SK-N-SH (cell line): ENCODE data around the gene MANEAL. TPM values are rescaled to one million over a fixed set of nuclear protein-coding genes. Genes with fewer than 3 reads are reported as not detected.

Source experiments
- CTCF ChIA-PET: fragments of 300-600, 350-600 bp; formaldehyde crosslinking; extraction: SDS; loops from one replicate; lab custom pipeline; 2021; lab: Yijun Ruan, JAX
- POLR2A ChIA-PET: fragments of 350-600 bp; sonication (Branson Sonifier 250); formaldehyde crosslinking; extraction: SDS; loops from one replicate; lab custom pipeline; 2020; ENCODE audit warnings: antibody characterized with exemption, inconsistent platforms; lab: Yijun Ruan, JAX
- DNase-seq: peaks from one replicate; pipeline ENCODE4 v3.0.0; 2012
- H2AFZ ChIP-seq: fragments of 200-600 bp; sonication (generic); 2 replicates; pipeline ENCODE4 v1.8.1; 2016; ENCODE audit warnings: antibody characterized with exemption, mild to moderate bottlenecking, low read depth
- H3F3A ChIP-seq: fragments of 200-600 bp; sonication (generic); replicated peaks from 2 replicates; pipeline ENCODE3; 2016; ENCODE audit warnings: antibody characterized with exemption, mild to moderate bottlenecking; ENCODE audit not compliant: insufficient read depth
- H3K27ac ChIP-seq, 2 experiments: fragments of 200-500 bp in 1 of 2; fragments of 200-600 bp in 1 of 2; sonication (Bioruptor generic) in 1 of 2; sonication (generic), shearing (Covaris generic) in 1 of 2; 2 replicates each; pipeline versions ENCODE4 v1.5.1 to v1.6.1; 2014 to 2016; ENCODE audit warnings: low read depth in 2 of 2, inconsistent platforms in 1 of 2, low read length in 1 of 2, mild to moderate bottlenecking in 1 of 2, mixed read lengths in 1 of 2
- H3K27me3 ChIP-seq: fragments of 200-600 bp; sonication (generic), shearing (Covaris generic); 2 replicates; pipeline ENCODE4 v1.6.1; 2016; ENCODE audit warnings: mixed run types; ENCODE audit not compliant: insufficient read depth
- H3K36me3 ChIP-seq, 2 experiments: fragments of 200-500 bp in 1 of 2; fragments of 200-600 bp in 1 of 2; sonication (Bioruptor generic) in 1 of 2; sonication (generic) in 1 of 2; replicated peaks in 1 of 2; 2 replicates each; pipeline versions ENCODE3 to v1.5.1; 2014 to 2016; ENCODE audit warnings: low read length in 1 of 2, mild to moderate bottlenecking in 1 of 2; ENCODE audit not compliant: insufficient read depth in 2 of 2, control insufficient read depth in 1 of 2
- H3K4me1 ChIP-seq, 2 experiments: fragments of 200-500 bp in 1 of 2; fragments of 200-600 bp in 1 of 2; sonication (Bioruptor generic) in 1 of 2; sonication (generic), shearing (Covaris generic) in 1 of 2; 2 replicates each; pipeline versions ENCODE4 v1.5.1 to v1.6.1; 2014 to 2016; ENCODE audit warnings: low read depth in 1 of 2, low read length in 1 of 2, mixed run types in 1 of 2; ENCODE audit not compliant: insufficient read depth in 2 of 2, control insufficient read depth in 1 of 2
- H3K4me2 ChIP-seq: fragments of 200-600 bp; sonication (generic), shearing (Covaris generic); 2 replicates; pipeline ENCODE4 v1.6.1; 2017; ENCODE audit warnings: mixed run types
- H3K4me3 ChIP-seq, 2 experiments: fragments of 200-500 bp in 1 of 2; fragments of 200-600 bp in 1 of 2; sonication (Bioruptor generic) in 1 of 2; sonication (generic), shearing (Covaris generic) in 1 of 2; 2 replicates each; pipeline versions ENCODE4 v1.5.1 to v1.8.1; 2014 to 2016; ENCODE audit warnings: low read depth in 2 of 2, inconsistent platforms in 1 of 2, low read length in 1 of 2, mild to moderate bottlenecking in 1 of 2, mixed read lengths in 1 of 2, moderate library complexity in 1 of 2
- H3K79me2 ChIP-seq: fragments of 200-600 bp; sonication (generic); 2 replicates; pipeline ENCODE4 v1.8.1; 2017; ENCODE audit warnings: mild to moderate bottlenecking; ENCODE audit not compliant: insufficient read depth
- H3K9ac ChIP-seq: fragments of 200-600 bp; sonication (generic); 2 replicates; pipeline ENCODE4 v1.6.1; 2017; ENCODE audit warnings: mixed run types
- H3K9me2 ChIP-seq: fragments of 200-600 bp; sonication (generic); 2 replicates; pipeline ENCODE4 v1.6.1; 2017; ENCODE audit warnings: mixed run types
- H3K9me3 ChIP-seq: fragments of 200-600 bp; sonication (generic); 2 replicates; pipeline ENCODE4 v1.6.1; 2017; ENCODE audit warnings: mixed run types, mild to moderate bottlenecking, moderate library complexity
- H4K20me1 ChIP-seq: fragments of 200-600 bp; sonication (generic); 2 replicates; pipeline ENCODE4 v1.6.1; 2017; ENCODE audit warnings: mild to moderate bottlenecking, mixed run types; ENCODE audit not compliant: insufficient read depth
- CTCF ChIP-seq: fragments of 200-600 bp; sonication (generic); IDR thresholded peaks from 2 replicates; pipeline ENCODE4 v1.6.1; 2017; ENCODE audit warnings: antibody characterized with exemption, mild to moderate bottlenecking, moderate library complexity
- ELF1 ChIP-seq: IDR thresholded peaks from 2 replicates; pipeline ENCODE4 v1.4.0; 2012
- EP300 ChIP-seq, 2 experiments: IDR thresholded peaks; 2 replicates each; pipeline versions ENCODE4 v1.4.0 to v1.6.1; 2012; ENCODE audit warnings: borderline replicate concordance in 1 of 2, low read depth in 1 of 2, low read length in 1 of 2
- FOSL2 ChIP-seq: IDR thresholded peaks from 2 replicates; pipeline ENCODE4 v1.4.0; 2012; ENCODE audit warnings: low read depth, mild to moderate bottlenecking, moderate library complexity, borderline replicate concordance
- IRF3 ChIP-seq: fragments of 150-350 bp; IDR thresholded peaks from 2 replicates; pipeline ENCODE4 v1.6.1; 2016; ENCODE audit warnings: mild to moderate bottlenecking, low read depth, low read length
- MAX ChIP-seq: IDR thresholded peaks from 2 replicates; pipeline ENCODE4 v1.4.0; 2012; ENCODE audit warnings: low read depth
- MEF2A ChIP-seq: IDR thresholded peaks from 2 replicates; pipeline ENCODE4 v1.4.0; 2012; ENCODE audit warnings: low read depth, borderline replicate concordance
- PBX3 ChIP-seq: IDR thresholded peaks from 2 replicates; pipeline ENCODE4; 2012
- POLR2AphosphoS5 ChIP-seq: IDR thresholded peaks from 2 replicates; pipeline ENCODE4 v1.6.1; 2012; ENCODE audit warnings: low read depth, low read length
- RAD21 ChIP-seq: IDR thresholded peaks from 2 replicates; pipeline ENCODE4 v1.6.1; 2012; ENCODE audit warnings: mild to moderate bottlenecking, low read length
- RCOR1 ChIP-seq: fragments of 150-350 bp; IDR thresholded peaks from 2 replicates; pipeline ENCODE4 v1.6.1; 2017; ENCODE audit warnings: antibody characterized with exemption, low read length
- SIN3A ChIP-seq: IDR thresholded peaks from 2 replicates; pipeline ENCODE4 v1.6.1; 2012; ENCODE audit warnings: low read depth, mild to moderate bottlenecking, low read length, moderate library complexity, borderline replicate concordance
- TAF1 ChIP-seq: IDR thresholded peaks from 2 replicates; pipeline ENCODE4 v1.6.1; 2012; ENCODE audit warnings: low read depth, mild to moderate bottlenecking, low read length, moderate library complexity, borderline replicate concordance
- TCF12 ChIP-seq: IDR thresholded peaks from 2 replicates; pipeline ENCODE4 v1.4.0; 2012
- USF1 ChIP-seq: IDR thresholded peaks from 2 replicates; pipeline ENCODE4 v1.4.0; 2012; ENCODE audit warnings: low read depth, borderline replicate concordance
- USF2 ChIP-seq: fragments of 150-350 bp; IDR thresholded peaks from 2 replicates; pipeline ENCODE4 v1.6.1; 2017; ENCODE audit warnings: antibody characterized with exemption, low read length, low read depth, borderline replicate concordance
- YY1 ChIP-seq: IDR thresholded peaks from 2 replicates; pipeline ENCODE4 v1.4.0; 2012; ENCODE audit warnings: low read depth, mild to moderate bottlenecking
- ZBTB33 ChIP-seq: IDR thresholded peaks from 2 replicates; pipeline ENCODE4 v1.4.0; 2012; ENCODE audit warnings: low read depth, borderline replicate concordance
- WGBS: methylation state at CpG from one replicate; pipeline ENCODE4 v1.1.6; 2017; ENCODE audit warnings: low lambda C conversion rate; 5-methylcytosine and 5-hydroxymethylcytosine counted together
- polyA plus RNA-seq, 3 experiments: library from polyadenylated mRNA; depleted of rRNA; stranded (reverse); fragments of >200 nt; gene quantifications; 2 replicates each; pipeline ENCODE4 v1.2.3, GENCODE V29; 2012

MANEAL gene
- polyA plus RNA-seq, 1 of the 3 experiments (the other 2 are of a cell fraction), result 2.7 TPM

- no peak for DNase-seq
- H3K4me2 ChIP-seq, result no peak overlapping the region
- no peaks in the 10 kb centered on the region for H3K9me3 ChIP-seq
- no peak overlapping the region for H3K27ac ChIP-seq
- H3K36me3 ChIP-seq, result peaks cover 35 to 37% of the 10 kb centered on the region in 2 experiments
- peaks cover 33% of the 10 kb centered on the region for H4K20me1 ChIP-seq
- no peak overlapping the region for H3K9ac ChIP-seq
- H3K4me3 ChIP-seq, result no peak overlapping the region
- peaks cover 75% of the 10 kb centered on the region for H3K79me2 ChIP-seq
- H3K4me1 ChIP-seq, result no peaks in the 10 kb centered on the region
- no peaks in the 10 kb centered on the region for H3K9me2 ChIP-seq
- no peaks in the 10 kb centered on the region for H3F3A ChIP-seq
- CTCF ChIA-PET, result interaction anchor here (0.9 to 1.4 kb wide), 3 partner anchors 10 to 15 kb away, joined by 3 to 4 read pairs (median 3); no protein-coding TSS in a partner anchor
- no peak overlapping the region for H2AFZ ChIP-seq
- no peaks in the 10 kb centered on the region for H3K27me3 ChIP-seq
- TF ChIP-seq USF2, result no peak
- POLR2A ChIA-PET, result no interaction called here
These were observed 50.9 kb downstream of the MANEAL start for GRCh38 chr1:37844536-37844935.

GRCh38 chr1:37845049-37845646 is 51.5 kb downstream of the MANEAL start:
- ChIA-PET CTCF (interaction anchor here (0.9 to 1.5 kb wide), 4 partner anchors 10 to 24 kb away, joined by 3 to 4 read pairs (median 3); no protein-coding TSS in a partner anchor), POLR2A (no interaction called here)
- Histone ChIP-seq H3K79me2 (peaks cover 81% of the 10 kb centered on the region), H2AFZ (no peak overlapping the region), H3K27ac (no peak overlapping the region), H3K4me3 (no peak overlapping the region), H3K36me3 (peaks cover 30 to 31% of the 10 kb centered on the region in 2 experiments), H3K4me2 (no peak overlapping the region), H3K9ac (no peak overlapping the region), H3K4me1 (no peaks in the 10 kb centered on the region), H3K9me3 (no peaks in the 10 kb centered on the region), H3K9me2 (no peaks in the 10 kb centered on the region), H4K20me1 (peaks cover 37% of the 10 kb centered on the region), H3F3A (no peaks in the 10 kb centered on the region), H3K27me3 (no peaks in the 10 kb centered on the region)
- TF ChIP-seq CTCF, result no peak
- no peak for TF ChIP-seq MEF2A
- TF ChIP-seq USF1, result no peak
- TF ChIP-seq RAD21, result no peak
- TF ChIP-seq PBX3, result no peak
- no peak for TF ChIP-seq TAF1
- TF ChIP-seq ZBTB33, result no peak
- TF ChIP-seq YY1, result no peak
- no peak for TF ChIP-seq EP300 (IDR thresholded peaks at IDR 0.05; ENCODE audit: borderline replicate concordance in 1 of 2, low read depth in 1 of 2, low read length in 1 of 2)
- TF ChIP-seq SIN3A, result no peak
- no peak for TF ChIP-seq RCOR1
- no peak for TF ChIP-seq MAX
- TF ChIP-seq IRF3, result no peak
- TF ChIP-seq ELF1, result no peak
- no peak for TF ChIP-seq TCF12
- TF ChIP-seq POLR2AphosphoS5, result no peak
- no peak for TF ChIP-seq FOSL2
- no peak for DNase-seq
- 77% methylated on average over 5 of the region's 5 CpGs for WGBS
